GM18858 (cell line): ENCODE data around the gene ABHD8.

Source experiments
- ATAC-seq: cut with Tn5 transposase; IDR thresholded peaks from one replicate; pipeline ENCODE4 v1.9.1; 2021; ENCODE audit not compliant: unreplicated experiment

The ABHD8 gene

DNA sequence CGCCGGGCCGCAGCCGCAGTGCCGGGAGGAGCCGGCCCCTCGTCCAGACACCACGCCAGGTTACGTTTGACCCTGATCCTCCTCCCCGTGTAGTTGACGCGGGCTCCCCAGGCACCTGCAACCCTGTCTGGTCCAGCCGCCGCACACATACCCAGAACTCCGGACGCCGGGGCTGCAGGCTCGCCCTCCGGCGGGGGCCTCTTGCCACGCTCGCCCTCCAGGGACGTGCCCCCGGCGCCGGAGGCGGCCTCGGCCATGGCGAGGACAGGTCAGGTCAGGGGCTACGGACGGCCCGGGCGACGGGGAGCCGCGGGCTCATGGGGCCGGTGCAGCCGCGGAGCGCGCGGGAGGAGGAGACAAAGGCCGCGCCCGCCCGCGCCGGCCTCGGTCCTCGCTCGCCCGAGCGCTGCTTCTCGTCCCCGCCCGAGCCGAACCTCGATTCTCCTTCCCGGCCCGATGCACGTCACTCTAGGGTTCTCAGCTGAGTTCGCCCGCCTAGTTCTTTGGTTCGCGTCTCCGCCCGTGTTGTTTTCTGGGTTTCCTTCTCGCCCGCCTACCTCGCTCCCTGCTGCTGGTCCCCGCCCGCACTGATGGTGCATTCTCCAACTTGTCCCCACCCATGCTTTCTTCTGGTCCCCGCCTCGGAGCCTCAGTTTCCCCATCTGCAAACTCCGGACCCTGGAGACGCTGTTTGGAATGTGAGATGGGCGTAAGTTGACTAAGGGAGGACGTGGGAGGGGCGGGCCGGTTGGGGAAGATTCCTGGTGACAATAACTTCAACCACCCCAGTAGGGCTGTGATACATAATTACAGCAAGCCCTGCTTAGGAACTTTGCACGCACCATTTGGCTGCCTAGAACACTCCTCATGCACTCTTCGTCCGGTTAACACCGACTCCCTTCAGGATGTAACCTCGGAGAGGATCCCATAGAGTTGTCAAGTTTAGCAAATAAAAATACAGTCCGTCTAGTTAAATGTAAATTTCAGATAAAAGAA is 31.5 kb upstream of the ABHD8 start, which contains the start of gene ANO8:
TSS of gene ANO8 (minus strand) at position 442 of the 996 bp plus-strand sequence. CDS start at position 257, 185 bp downstream.
- no peak for ATAC-seq

DNA sequence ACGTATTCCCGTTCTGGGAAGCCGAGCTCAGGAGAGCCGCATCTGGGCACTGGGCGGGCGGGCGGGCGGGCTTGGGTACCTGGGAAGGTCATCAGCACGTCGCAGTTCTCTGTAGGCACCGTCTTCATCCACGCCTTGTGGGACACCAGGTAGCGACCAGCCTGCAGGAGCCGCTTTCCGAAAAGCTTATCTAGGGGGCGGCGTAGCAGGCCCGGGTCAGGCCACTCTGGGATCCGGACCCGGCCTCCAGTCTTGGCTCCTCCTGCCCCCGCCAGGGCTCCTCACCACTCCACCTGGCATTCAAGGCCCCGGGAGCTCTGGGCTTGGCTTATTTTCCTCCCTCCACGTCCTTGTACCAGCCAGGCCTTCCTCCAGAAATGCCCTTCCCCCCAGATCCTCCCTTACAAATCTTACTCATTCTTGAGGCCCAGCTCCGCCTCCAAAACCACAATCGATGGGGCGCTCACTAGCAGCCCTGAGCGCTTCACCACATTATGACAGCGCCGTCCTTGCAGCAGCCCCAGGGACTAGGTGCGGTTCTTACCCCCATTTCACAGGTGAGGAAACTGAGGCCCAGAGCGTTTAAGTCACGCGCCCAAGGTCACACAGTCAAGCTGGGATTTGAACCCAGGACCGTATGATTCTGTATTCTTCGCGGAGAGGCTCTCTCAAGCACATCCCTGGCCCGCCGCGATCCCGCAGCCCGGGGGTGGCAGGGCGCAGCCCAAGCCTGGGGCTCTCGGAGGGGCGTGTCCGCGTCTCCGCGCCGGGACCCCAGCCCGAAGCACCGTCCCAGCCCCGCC is 30.6 kb upstream of the ABHD8 start:
- no peak for ATAC-seq

DNA sequence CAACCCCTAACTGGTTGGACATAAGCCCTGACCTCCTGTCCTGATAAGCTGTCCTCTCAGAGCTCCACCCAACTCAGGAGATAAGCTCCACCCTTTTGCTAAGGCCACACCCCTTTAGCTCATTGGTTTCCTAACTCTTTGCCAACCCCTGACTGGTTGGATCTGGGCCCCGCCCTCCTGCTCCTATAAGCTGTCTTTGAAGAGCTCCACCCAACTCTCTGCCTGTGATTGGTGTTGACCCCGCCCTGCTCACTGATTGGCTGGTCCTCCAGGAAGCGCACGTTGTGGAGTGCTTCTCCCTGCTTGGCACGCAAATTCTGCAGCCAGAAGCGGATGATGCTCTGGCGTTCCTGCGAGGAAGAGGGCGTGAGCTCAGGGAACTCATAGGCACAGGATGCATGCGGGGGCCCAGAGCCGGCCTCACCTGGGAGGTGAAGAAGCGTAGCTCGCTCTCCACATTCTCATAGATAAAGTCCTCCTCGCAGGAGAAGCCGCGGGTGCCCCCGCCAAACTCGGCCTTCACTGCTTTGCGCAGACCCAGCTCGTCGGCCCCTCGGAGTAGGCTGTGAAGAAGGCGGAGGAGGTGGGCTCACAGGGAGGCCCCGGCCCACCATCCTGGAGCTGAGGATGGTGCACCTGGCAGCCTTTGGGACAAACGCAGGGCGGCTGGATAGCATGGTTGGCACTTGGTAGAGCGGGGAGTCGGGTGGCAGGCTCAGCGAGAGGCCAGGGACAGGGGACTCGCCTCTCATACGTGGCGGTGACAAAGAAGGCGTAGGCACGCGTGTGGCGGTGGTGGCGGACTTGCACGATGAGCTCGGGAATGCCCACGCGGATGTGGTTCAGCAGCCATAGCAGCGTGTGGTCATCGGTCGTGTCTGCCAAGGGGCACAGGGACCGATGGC is 29.7 kb upstream of the ABHD8 start:
- no peak for ATAC-seq

GRCh38 chr19:17332360-17332676 is 29.1 kb upstream of the ABHD8 start:
- no peak for ATAC-seq

- no peak for ATAC-seq
Observed at GRCh38 chr19:17331045-17331558, 27.9 kb upstream of the ABHD8 start.

DNA sequence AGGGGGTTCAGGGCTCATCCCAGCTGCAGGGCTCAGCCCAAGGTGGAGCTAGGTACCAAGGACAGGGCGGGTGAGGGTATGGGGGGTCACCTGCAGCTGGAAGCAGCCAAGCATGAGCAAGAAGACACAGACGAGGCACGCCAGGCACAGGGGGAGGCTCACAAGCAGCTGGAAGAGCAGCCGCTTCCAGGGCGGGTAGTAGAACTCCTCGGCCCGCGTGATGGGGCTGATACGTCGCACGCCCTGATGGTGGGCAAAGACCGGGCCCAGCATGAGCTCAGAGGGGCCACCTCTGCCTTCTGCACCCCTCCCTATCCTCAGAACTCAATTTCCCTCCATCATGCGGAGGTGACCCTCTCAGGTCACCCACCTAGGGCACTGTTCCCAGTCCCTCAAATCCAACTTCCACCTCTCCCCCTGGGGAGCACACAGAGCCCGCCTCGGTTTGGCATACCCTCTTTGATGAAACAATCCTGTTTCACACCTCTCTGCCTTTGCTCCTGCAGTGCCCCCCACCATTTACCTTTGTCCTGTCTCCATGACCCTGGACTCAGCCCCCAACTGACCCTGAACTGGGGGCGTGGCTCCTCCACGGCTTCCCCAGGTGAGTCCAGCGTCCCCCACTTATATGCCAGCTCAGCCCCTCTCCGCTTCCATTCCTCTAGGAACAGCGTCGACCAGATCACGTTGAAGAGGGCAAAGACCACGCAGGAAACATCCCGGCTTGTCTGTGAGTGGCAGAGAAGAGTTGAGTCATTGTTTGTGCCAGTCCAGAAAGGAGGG is 27.2 kb upstream of the ABHD8 start:
- ATAC-seq, result no peak

DNA sequence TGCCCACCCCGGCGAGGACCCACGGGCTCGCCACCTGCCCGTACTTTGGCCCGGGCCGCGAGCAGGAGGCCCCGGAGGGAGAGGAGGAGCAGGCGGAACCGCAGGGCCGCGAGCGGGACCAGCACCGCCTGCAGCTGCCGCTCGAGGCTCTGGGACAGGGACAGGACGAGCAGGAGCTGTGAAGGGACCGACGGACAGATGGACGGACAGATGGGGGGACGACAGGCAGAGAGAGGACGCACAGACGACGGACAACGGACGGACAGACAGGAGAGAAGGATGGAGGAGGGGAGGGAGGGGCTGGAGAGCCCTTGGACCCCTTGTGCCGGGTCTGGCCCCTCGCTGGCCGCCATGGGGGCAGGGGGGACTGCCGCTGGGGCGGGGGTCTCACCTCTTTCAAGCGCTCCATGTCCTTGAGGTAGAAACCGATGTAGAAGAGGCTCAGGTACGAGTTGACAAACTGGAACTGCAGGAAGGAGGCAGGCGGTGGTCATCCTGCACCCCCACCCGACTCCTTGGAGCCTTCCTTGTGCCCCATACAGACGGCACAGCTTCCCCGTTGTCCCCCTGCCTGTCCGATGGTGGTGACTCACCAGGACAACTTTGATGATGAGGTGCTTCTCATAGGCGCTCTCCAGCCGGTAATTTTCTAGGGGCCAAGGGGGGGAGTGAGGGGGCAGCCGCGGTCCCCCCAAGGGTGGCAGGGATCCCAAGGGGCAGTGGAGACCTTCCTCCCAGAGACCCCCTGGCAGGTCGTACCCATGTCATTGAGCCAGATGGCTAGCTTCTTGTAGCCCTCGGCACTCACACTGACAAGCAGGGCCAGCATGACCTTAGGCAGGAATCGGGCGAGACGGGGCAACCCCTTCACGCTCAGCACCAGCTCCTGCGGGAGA is 26.4 kb upstream of the ABHD8 start:
- ATAC-seq, result no peak

- no peak for ATAC-seq
Observed at GRCh38 chr19:17328517-17329365, 25.5 kb upstream of the ABHD8 start.

- no peak for ATAC-seq
Observed at GRCh38 chr19:17327654-17328516, 24.7 kb upstream of the ABHD8 start.

GRCh38 chr19:17327068-17327653 is 23.9 kb upstream of the ABHD8 start:
- ATAC-seq, result no peak

GRCh38 chr19:17326595-17326966 is 23.4 kb upstream of the ABHD8 start:
- ATAC-seq, result no peak

- ATAC-seq, result no peak
Observed at GRCh38 chr19:17325881-17326594, 22.8 kb upstream of the ABHD8 start.

DNA sequence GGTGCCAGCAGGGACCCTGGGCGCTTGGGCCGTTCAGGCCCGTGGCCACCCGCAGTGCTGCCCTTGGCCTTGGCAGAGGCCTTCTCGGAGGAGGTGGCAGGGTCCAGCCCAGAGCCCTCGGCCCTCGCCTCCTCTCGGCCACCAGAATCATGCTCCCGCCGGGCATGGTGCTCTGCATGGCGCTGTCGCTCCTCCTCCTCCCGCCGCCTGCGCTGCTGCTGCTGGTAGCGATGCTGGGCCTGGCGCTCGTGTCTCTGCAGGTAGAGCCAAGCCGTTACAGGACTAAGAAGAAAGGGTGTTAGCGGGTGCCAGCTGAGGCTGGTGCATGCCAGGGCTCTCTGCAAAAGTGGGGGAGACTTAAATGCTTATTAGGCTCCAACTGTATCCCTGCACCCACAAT is 21.9 kb upstream of the ABHD8 start:
- no peak for ATAC-seq

DNA sequence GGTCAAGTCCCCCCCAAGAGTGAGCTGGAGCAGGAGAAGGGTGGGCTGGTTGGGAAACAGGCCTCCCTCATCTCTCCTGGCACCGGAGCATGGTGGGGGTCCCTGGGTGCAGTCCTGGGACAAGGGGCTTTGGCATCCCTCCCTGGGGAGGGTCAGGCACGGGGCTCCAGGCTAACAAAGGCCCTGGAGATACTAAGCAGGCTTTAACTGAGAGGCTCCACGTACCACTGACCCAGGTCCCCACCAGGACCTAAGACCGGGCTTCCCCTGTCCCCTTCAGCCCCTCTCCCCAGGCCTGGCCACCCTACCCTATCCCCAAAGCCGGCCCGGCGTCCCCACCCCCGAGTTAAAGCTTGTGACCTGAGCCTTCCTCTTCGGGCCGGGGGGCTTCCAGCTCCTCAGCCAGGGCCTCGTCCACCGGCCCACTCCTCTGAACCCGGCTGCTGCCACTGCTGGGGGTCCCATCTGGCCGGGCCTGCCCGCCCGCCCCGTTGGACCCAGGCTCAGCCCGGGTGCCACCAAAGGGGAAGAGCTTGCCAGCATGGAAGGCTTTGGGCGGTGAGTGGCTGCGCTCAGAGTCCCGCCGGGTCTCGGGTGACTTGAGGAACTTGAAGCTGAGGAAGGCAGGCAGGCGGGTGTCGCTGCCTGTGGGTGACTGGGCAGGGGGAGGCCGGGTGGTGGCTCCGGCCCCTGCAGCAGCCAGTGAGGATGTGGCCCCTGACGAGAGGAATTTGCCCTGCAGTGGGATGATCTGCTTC is 21.3 kb upstream of the ABHD8 start:
- no peak for ATAC-seq

- ATAC-seq, result no peak
Observed at GRCh38 chr19:17323964-17324332, 20.7 kb upstream of the ABHD8 start.
